Measurements from ENCODE around the gene UBE2Z.
"Not testable (repeated sequence)": the region's sequence is repeated elsewhere in the genome, so short reads cannot be mapped to it uniquely, and the experiment has no call there.

The UBE2Z gene

GRCh38 chr17:48905987-48906515 lies 2.2 kb upstream of the UBE2Z start:
- DNase-seq, result no peak

DNA sequence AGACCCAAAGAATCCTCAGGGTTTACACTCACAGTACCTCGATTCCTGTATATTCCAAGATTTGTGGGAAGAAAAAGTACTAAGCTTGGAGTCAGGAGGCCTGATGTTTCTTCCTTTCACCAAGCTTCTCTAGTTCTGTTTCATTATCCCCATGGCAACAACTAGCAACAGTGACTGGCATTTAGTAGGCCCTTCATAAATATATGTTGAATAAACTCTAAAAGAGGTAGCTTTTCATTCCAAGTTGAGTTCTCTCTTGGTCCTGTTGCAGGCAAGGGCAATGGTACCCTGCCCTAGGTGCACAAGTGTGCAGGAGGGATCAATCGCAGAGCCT lies 527 bp upstream of the UBE2Z start:
- DNase-seq, result no peak

- DNase-seq, result peak; percentile 97
These were observed 717 bp downstream of the UBE2Z start for GRCh38 chr17:48908853-48909394.

GRCh38 chr17:48909783-48910182 lies 1.6 kb downstream of the UBE2Z start:
- peak; percentile 51 for DNase-seq

GRCh38 chr17:48910370-48910769 lies 2.2 kb downstream of the UBE2Z start:
- no peak for DNase-seq

DNA sequence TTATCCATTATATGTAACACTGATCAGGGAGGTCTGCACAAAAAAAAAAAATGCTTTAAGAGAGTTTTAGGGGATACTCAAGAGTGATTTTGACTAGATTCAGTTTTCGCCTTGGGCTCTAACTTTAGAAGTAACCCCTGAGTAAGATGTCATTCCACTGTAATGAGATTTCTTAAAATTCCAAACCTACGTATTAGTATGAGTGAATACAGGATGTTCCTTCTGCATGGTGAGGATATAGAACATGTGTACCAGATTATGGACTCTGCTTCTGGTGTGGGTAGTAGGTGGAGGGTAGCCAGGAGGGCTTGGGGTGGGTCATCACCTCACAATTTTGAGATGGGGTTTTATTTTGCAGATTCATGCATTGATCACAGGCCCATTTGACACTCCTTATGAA lies 4.3 kb downstream of the UBE2Z start:
- no peak for DNase-seq

DNA sequence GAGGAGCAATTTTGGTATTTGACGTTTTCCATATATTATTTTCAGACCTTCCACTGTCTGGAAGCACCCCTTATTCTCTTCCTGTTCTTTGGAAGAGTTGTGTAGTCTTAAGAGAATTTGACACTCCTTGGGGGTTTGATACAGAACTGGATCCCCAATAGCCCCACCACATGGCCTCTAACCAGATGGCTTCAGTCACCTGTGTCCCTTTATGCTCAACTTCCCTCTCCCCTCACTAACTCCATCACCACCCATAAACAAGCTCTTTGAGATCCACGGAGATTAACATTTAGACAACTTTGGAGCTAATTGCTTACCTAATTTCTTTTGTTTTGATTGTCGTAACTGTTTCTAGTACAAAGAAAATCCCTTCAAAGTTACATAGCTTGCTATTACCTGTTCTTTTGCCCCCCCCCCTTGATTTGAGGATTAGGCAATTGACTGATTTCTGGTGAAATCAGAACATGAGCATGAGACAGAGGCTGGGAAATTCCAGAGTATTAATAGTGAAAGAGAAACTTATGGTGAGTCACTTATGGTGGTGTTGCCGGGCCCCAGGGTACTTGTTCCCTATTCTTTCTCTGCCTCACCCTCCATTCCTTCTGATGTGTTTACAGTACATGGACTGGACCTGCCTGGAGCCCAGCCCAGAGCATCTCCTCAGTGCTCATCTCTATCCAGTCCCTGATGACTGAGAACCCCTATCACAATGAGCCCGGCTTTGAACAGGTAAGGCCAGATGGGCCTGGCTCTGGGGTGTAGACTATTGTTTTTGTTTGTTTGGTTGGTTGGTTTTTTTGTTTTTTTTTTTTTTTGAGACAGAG lies 7.5 kb downstream of the UBE2Z start:
- DNase-seq, result peak; percentile 89

DNA sequence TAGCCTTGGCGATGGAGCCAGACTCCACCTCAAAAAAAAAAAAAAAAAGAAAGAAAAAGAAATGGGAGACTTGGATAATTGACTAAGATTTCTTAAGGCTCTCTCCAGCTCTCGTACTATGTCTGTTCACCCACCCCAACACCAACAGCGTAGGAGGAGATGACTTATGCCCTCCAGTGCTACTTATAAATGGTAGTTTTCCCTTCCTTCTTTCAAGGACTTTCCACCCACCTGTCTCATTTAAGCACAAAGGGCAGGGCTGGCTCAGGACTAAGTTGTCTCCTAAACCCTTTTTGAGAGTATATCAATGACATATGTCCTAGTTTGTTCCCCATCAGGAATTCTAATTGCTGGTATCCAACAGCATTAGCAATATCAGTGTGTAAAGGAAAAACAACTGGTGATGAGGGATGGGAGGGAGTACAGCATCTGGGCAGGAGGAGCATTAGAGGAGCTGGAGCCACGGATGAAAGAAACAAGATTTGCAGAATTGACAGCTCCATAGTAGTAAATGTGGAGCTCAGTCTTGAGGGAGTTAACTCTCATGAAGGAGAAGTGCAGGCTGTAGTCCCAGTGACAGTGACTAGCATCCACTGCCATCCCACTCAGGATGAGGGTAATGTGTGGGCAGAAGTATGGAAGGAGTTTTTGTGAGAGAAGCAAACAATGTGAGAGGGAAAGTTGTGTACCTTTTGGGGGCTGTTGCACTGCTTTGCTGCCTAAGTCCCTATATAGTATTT lies 17.2 kb downstream of the UBE2Z start:
- DNase-seq, result no peak

DNA sequence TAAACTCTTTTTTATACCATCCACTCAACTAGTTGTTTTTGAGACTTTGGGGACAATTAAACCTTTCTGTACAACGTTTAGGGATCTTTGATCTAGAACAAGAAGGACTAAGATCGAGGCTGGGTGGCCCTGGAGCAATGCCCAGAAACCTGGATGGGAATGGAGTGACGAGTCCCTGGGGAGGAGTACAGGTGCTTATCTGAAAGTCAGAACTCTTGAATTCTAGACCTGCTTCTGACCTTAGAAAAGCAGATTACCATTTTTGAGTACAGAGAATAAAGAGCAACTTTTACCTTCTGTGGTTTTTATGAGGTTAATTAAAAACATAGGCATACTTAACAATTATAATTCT lies 17.8 kb downstream of the UBE2Z start:
- DNase-seq, result no peak

GRCh38 chr17:48927978-48928745 lies 20.0 kb downstream of the UBE2Z start:
- no peak for DNase-seq

DNA sequence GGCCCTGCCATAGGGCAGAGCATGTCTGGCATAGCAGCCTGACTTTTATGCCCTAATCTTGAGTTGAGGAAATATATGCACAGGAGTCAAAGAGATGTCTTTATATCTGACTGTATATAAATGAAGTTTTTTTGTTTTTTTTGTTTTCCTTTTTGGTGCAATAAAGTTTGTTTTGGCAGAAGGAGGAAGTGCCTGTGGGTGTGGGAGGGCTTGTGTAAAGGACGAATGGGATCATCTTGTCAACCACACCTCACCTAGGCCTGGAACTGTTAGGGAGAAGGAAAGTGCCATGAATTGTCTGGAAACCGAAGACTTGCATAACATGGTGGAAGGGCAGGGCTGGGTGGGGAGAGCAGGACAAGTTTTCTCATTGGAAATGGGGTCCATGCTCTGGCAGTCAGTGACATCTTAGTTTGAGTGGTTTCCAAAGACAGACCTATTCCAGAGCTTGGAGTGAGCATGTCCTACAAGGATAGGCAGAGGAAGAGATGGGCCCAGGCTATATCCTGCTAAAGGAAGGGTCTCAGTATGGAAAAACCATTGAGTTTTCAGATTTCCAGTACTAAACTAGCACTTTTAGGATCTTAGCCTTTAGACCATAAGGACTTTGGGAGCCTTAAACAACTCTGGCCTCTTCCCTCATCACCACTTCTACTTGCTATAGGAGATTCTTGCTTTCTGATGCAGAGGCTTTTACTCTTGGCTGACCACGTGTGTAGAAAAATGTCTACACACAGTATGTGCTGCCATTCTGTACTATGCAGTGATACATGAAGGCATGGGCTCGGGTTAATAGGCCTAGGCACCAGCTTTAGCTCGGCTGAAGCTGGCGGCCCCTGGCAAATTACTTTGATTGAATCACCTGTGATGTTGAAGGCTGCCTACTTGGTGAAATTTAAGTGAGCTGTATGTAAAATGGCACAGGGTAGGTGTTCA lies 20.9 kb downstream of the UBE2Z start:
- no peak for DNase-seq

DNA sequence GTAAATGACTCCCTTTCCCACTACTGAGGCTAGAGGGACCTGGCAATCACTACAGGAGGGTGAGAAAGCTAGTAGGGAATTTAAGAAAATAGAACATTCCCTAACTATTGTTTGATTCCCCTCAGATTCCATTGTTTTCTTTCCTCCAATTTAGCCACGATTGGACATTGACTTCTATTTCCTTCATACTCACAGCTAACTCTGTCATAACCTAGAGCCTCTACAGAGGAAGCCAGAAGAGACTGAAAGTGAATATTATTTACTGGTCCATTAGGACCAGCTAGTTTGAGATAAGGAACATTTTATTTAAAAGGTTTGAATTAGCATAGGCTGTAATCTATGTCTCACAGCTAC lies 21.6 kb downstream of the UBE2Z start:
- DNase-seq, result no peak

DNA sequence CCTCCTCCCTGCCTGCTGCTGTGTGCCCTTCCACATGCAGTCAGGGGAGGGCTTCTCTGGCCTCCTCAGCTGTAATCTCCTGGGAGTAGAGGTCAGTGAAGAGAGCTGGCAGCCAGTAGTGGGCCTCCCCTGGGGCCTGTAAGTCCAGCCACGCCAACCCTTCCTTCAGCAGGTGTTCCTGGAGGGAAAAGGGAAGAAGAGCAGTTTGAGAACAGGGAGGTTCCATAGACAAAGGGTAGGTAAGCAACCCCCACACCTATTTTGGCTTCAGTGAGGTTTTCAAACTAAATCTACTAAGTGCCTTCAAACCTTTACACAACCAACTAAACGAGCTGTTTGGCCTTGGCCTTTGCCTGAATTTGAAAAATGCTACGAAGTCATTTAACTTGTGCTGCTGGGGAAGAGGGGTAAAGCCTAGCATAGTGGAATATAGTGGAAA lies 22.2 kb downstream of the UBE2Z start:
- DNase-seq, result no peak

DNA sequence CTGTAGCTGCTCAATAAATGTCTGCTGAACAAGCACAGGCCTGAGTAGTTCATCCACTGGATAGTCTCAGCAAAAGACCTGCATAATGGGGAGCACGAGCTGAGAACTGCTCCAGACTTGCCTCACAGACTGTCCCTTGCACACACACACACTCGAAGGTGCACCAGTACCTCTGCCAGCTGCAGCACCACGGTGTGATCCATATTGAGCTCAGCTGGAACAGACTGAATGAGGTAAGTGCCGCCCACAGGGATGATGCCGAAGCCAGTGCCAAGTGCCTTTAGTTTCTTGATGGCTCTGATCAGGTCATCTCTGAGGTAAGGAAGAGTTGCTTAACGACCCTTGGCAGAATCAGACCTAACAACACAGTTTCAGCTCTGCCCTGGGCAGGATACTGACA lies 24.8 kb downstream of the UBE2Z start:
- DNase-seq, result no peak

DNA sequence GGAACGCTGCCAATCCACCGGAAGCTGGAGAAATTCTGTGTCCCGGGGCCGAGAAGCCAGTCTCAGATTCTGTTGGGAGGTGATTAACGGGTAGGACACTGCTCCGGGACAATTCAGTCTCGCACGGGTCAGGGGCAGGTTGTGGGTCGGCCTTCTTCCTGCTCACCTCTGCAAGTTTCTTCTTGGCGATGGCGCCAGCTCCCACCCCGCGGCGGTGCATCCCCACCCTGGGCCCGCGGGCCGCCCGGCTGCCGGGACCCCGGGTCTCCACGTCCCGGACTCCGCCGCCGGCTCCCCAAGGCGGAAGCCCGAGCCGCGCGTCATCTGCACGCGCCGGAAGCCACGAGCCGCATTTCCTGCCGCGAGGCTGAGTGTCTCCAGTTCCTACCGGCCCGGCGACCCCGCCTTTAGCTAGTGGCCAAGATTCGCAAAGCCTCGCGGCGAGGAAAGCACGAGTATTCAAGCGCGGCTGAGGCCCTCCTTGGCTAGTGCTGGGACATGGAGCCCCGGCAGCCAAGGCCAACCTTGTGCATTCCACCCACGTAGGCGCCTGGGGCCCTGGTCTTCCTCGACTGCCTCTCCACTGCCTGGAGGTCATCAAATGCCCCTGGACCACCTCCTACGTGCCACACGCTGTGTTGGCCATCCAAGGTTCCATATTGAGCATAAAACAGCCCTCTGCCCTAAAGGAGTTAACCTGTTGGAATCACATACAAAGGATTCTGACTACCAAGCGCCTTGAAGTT lies 36.5 kb downstream of the UBE2Z start, which contains the start of gene SNF8:
SNF8 (minus strand) TSS at position 328 of the 746 bp plus-strand sequence; CDS start at position 220, 108 bp downstream.
- DNase-seq, result peak; percentile 95

GRCh38 chr17:48945261-48945651 lies 37.0 kb downstream of the UBE2Z start:
- DNase-seq, result not testable (repeated sequence)

DNA sequence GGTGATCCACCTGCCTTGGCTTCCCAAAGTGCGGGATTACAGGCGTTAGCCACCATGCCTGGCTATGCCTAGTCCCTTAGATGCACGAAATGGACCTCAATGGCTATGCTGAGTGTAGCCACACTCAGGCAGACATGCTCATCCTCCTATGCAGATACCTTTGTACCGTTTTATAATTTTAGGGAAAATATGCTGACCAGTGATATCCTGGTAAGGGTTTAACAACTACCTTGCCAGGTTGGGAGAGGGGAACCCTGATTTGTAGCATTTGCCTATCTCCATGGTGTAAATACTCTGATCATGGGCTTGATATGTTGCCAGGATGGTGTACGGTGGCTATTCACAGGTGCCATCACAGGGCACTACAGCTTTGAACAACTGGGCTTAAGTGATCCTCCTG lies 43.4 kb downstream of the UBE2Z start:
- no peak for DNase-seq

DNA sequence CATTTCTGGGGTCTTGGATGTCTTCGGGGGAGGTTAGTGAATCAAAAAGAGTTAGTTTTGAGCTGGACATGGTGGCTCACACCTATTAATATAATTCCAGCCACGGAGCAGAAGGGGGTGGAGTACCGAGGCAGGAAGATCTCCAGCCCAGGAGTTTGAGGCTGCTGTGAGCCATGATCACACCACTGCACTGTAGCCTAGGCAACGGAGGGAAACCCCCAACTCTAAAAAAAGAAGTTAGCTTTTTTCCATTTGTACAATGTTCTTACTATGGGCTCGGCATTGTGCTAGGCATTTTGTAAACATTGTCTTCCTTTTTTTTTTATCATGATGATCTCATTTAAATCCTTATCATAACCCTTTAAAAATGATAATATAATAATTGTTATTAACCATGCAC lies 44.7 kb downstream of the UBE2Z start:
- DNase-seq, result no peak

DNA sequence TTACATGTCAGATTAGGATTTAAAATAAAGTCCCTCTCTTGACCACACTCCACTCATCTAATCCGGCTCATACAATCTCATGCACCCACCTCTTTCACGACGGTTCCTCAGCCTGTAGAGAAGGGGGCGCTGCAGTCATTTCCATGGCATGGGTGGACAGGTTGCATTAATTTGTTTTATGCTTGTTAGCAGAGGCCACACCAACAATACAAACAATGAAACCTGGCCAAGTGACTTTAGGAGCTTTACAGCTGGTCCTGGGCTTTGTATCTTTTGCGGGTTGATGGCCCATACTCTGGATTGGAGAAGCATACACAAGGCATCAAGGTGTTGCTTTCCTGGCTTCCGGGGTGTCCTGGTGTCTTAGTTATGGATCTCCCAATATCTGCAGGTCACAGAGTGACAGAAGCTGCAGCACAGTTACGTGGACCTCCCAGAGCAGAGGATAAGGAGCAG lies 46.1 kb downstream of the UBE2Z start:
- DNase-seq, result no peak

- DNase-seq, result no peak
These were observed 52.8 kb downstream of the UBE2Z start for GRCh38 chr17:48960834-48961515.

Measured in activated CD4-positive, alpha-beta T cell treated with anti-CD3 and anti-CD28 coated beads, Interleukin-2, Interleukin-6, amounts not matched to agents 100 ng/mL and 50 ng/mL, durations not matched to agents 16 hours and 8 hours (primary cell).